ENCODE measurements around the gene CDX4.

DNA sequence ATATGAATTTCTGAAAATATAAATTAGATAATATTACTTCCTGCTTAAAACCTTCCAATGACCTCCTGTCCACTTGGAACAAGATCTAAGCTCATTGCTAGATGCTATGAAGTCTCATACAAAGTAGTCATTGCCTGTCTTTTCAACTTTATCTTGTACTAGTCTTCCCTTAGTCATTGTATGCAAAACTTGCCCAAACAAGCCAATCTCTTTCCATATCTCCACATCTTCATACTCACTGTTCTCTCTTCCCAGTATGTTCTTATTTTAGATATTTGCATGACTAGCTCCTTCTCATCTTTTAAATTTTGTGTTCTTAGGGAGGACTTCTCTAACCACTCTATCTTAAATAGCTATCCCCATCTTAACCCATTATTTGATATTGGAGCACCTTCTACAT is 33.9 kb upstream of the CDX4 start:
- TF ChIP-seq CTCF (IDR thresholded peaks at IDR 0.05) (no peak), POLR2AphosphoS2 (conservative IDR thresholded peaks at IDR 0.05; ENCODE audit: low read length) (no peak), NPAS2 (CRISPR knock-in tag; IDR thresholded peaks at IDR 0.05; ENCODE audit: borderline replicate concordance) (no peak), KDM1A (IDR thresholded peaks at IDR 0.05; ENCODE audit: low read depth) (no peak), CBX8 (IDR thresholded peaks at IDR 0.05) (no peak)
- TF ChIP-seq, protein P1, sequence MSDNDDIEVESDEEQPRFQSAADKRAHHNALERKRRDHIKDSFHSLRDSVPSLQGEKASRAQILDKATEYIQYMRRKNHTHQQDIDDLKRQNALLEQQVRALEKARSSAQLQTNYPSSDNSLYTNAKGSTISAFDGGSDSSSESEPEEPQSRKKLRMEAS (IDR thresholded peaks at IDR 0.05), result no peak

Data from A549 (cell line).